Effector memory CD4-positive, alpha-beta T cell (primary cell): Measurements from ENCODE around the gene ZC3H6.

Experiments
- DNase-seq, 3 donors: peaks; one replicate each; pipeline ENCODE4 v3.0.0-alpha.2; 2020
- H3K27ac ChIP-seq: 2 replicates; pipeline ENCODE4 v1.7.0; 2013; ENCODE audit warnings: mild to moderate bottlenecking, low read length, moderate library complexity; ENCODE audit not compliant: insufficient read depth, poor library complexity, severe bottlenecking
- H3K27me3 ChIP-seq: replicated peaks from 2 replicates; pipeline ENCODE4 v1.7.0; 2013; ENCODE audit warnings: mild to moderate bottlenecking, low read length; ENCODE audit not compliant: insufficient read depth, control insufficient read depth, poor library complexity, severe bottlenecking
- H3K36me3 ChIP-seq: 2 replicates; pipeline ENCODE4 v1.7.0; 2013; ENCODE audit warnings: mild to moderate bottlenecking, low read length, moderate library complexity; ENCODE audit not compliant: control insufficient read depth, insufficient read depth
- H3K4me1 ChIP-seq: 2 replicates; pipeline ENCODE4 v1.7.0; 2013; ENCODE audit warnings: low read length, mild to moderate bottlenecking; ENCODE audit not compliant: control insufficient read depth, insufficient read depth, poor library complexity, severe bottlenecking
- H3K4me3 ChIP-seq: 2 replicates; pipeline ENCODE4 v1.7.0; 2013; ENCODE audit warnings: low read length, low read depth, mild to moderate bottlenecking; ENCODE audit not compliant: insufficient read depth, poor library complexity, severe bottlenecking
- H3K9me3 ChIP-seq: 2 replicates; pipeline ENCODE4 v1.7.0; 2013; ENCODE audit warnings: mild to moderate bottlenecking, low read length, moderate library complexity; ENCODE audit not compliant: control insufficient read depth

ZC3H6 gene

GRCh38 chr2:112255875-112256274 lies 19.5 kb upstream of the ZC3H6 start:
- DNase-seq = no peak
- Histone ChIP-seq H3K4me1 (peaks cover 4% of the 10 kb centered on the region), H3K27ac (no peak overlapping the region), H3K27me3 (no peaks in the 10 kb centered on the region), H3K4me3 (no peak overlapping the region), H3K36me3 (no peaks in the 10 kb centered on the region), H3K9me3 (no peaks in the 10 kb centered on the region)

- H3K27me3 ChIP-seq = no peaks in the 10 kb centered on the region
- H3K4me3 ChIP-seq = no peak overlapping the region
- no peaks in the 10 kb centered on the region for H3K36me3 ChIP-seq
- H3K27ac ChIP-seq = no peak overlapping the region
- DNase-seq = no peak
- H3K4me1 ChIP-seq = peaks cover 4% of the 10 kb centered on the region
- H3K9me3 ChIP-seq = no peaks in the 10 kb centered on the region
Observed at GRCh38 chr2:112256654-112257053, 18.7 kb upstream of the ZC3H6 start.

GRCh38 chr2:112257575-112257974 lies 17.8 kb upstream of the ZC3H6 start:
- no peak overlapping the region for H3K4me3 ChIP-seq

GRCh38 chr2:112259509-112260294 lies 15.7 kb upstream of the ZC3H6 start:
- no peaks in the 10 kb centered on the region for H3K36me3 ChIP-seq
- no peak overlapping the region for H3K27ac ChIP-seq
- H3K4me1 ChIP-seq = no peaks in the 10 kb centered on the region
- H3K4me3 ChIP-seq = no peak overlapping the region
- no peaks in the 10 kb centered on the region for H3K9me3 ChIP-seq
- DNase-seq = peak; percentile 62 to 70 (median 62)
- no peaks in the 10 kb centered on the region for H3K27me3 ChIP-seq

More at GRCh38 chr2:112257575-112257974, 17.8 kb upstream of the ZC3H6 start:
- Histone ChIP-seq H3K27ac (no peak overlapping the region), H3K27me3 (no peaks in the 10 kb centered on the region), H3K4me1 (peaks cover 4% of the 10 kb centered on the region), H3K36me3 (no peaks in the 10 kb centered on the region), H3K9me3 (no peaks in the 10 kb centered on the region)
- no peak for DNase-seq

- Histone ChIP-seq H3K27ac (no peak overlapping the region), H3K36me3 (no peaks in the 10 kb centered on the region), H3K4me3 (no peak overlapping the region), H3K27me3 (no peaks in the 10 kb centered on the region), H3K9me3 (no peaks in the 10 kb centered on the region), H3K4me1 (no peaks in the 10 kb centered on the region)
- no peak for DNase-seq
Observed at GRCh38 chr2:112260295-112260625, 15.1 kb upstream of the ZC3H6 start.

- Histone ChIP-seq H3K9me3 (no peaks in the 10 kb centered on the region), H3K4me3 (no peak overlapping the region), H3K27ac (no peak overlapping the region), H3K36me3 (no peaks in the 10 kb centered on the region), H3K4me1 (no peaks in the 10 kb centered on the region), H3K27me3 (no peaks in the 10 kb centered on the region)
- DNase-seq = no peak
Observed at GRCh38 chr2:112262876-112263275, 12.5 kb upstream of the ZC3H6 start.

- Histone ChIP-seq H3K4me1 (no peaks in the 10 kb centered on the region), H3K4me3 (no peak overlapping the region), H3K27me3 (no peaks in the 10 kb centered on the region), H3K9me3 (no peaks in the 10 kb centered on the region), H3K36me3 (no peaks in the 10 kb centered on the region), H3K27ac (no peak overlapping the region)
- DNase-seq = no peak
Observed at GRCh38 chr2:112268547-112268946, 6.8 kb upstream of the ZC3H6 start.

- DNase-seq = no peak
- Histone ChIP-seq H3K4me3 (no peak overlapping the region), H3K27ac (no peak overlapping the region), H3K36me3 (no peaks in the 10 kb centered on the region), H3K27me3 (no peaks in the 10 kb centered on the region), H3K4me1 (no peaks in the 10 kb centered on the region), H3K9me3 (no peaks in the 10 kb centered on the region)
Observed at GRCh38 chr2:112272669-112273068, 2.7 kb upstream of the ZC3H6 start.

- Histone ChIP-seq H3K36me3 (no peaks in the 10 kb centered on the region), H3K4me3 (no peak overlapping the region), H3K9me3 (no peaks in the 10 kb centered on the region), H3K27ac (no peak overlapping the region), H3K4me1 (no peaks in the 10 kb centered on the region), H3K27me3 (no peaks in the 10 kb centered on the region)
- DNase-seq = no peak
Observed at GRCh38 chr2:112273349-112273748, 2.0 kb upstream of the ZC3H6 start.

- Histone ChIP-seq H3K9me3 (no peaks in the 10 kb centered on the region), H3K4me3 (peak overlapping the region; percentile 100), H3K36me3 (no peaks in the 10 kb centered on the region), H3K4me1 (no peaks in the 10 kb centered on the region), H3K27me3 (no peaks in the 10 kb centered on the region), H3K27ac (peak overlapping the region; percentile 100)
- DNase-seq = peak; percentile 69 to 77 (median 77)
Observed at GRCh38 chr2:112275887-112276773, 733 bp downstream of the ZC3H6 start.
